Stimulated activated CD4-positive, alpha-beta T cell treated with anti-CD3 and anti-CD28 coated beads, Interleukin-12 subunit alpha, Interleukin-12 subunit beta, amount 100 ng/mL, for 24 hours (primary cell): ENCODE data around the gene ELMOD1.

Source experiments
- DNase-seq, 2 experiments: peaks; one replicate each; pipeline ENCODE4 v3.0.0-alpha.2; 2020; ENCODE audit warnings: low read depth in 2 of 2

The ELMOD1 gene

GRCh38 chr11:107683807-107684206 is 92.9 kb downstream of the ELMOD1 start:
- DNase-seq = no peak

- DNase-seq = no peak
Observed at GRCh38 chr11:107688322-107688918, 97.5 kb downstream of the ELMOD1 start.

GRCh38 chr11:107689317-107690202 is 98.6 kb downstream of the ELMOD1 start:
- DNase-seq = peak; percentile 22 to 59

GRCh38 chr11:107691000-107691750 is 100.2 kb downstream of the ELMOD1 start:
- DNase-seq = no peak

- no peak for DNase-seq
Observed at GRCh38 chr11:107695446-107695845, 104.5 kb downstream of the ELMOD1 start.

GRCh38 chr11:107696140-107696539 is 105.2 kb downstream of the ELMOD1 start:
- DNase-seq = no peak

GRCh38 chr11:107697291-107697690 is 106.3 kb downstream of the ELMOD1 start:
- DNase-seq = no peak

GRCh38 chr11:107699371-107700285 is 108.7 kb downstream of the ELMOD1 start:
- DNase-seq = no peak

GRCh38 chr11:107702109-107702660 is 111.2 kb downstream of the ELMOD1 start:
- no peak for DNase-seq

- DNase-seq = no peak
Observed at GRCh38 chr11:107702723-107703122, 111.8 kb downstream of the ELMOD1 start.

- no peak for DNase-seq
Observed at GRCh38 chr11:107704451-107704850, 113.5 kb downstream of the ELMOD1 start.

GRCh38 chr11:107705027-107705426 is 114.1 kb downstream of the ELMOD1 start:
- no peak for DNase-seq

GRCh38 chr11:107706531-107706930 is 115.6 kb downstream of the ELMOD1 start:
- DNase-seq = no peak

GRCh38 chr11:107707215-107707671 is 116.3 kb downstream of the ELMOD1 start:
- DNase-seq = no peak

- no peak for DNase-seq
Observed at GRCh38 chr11:107707807-107708206, 116.9 kb downstream of the ELMOD1 start.

- DNase-seq = no peak
Observed at GRCh38 chr11:107708792-107709191, 117.8 kb downstream of the ELMOD1 start.

GRCh38 chr11:107710301-107710700 is 119.4 kb downstream of the ELMOD1 start:
- no peak for DNase-seq

GRCh38 chr11:107711861-107712755 is 121.2 kb downstream of the ELMOD1 start, which contains the start of gene SLN:
Gene SLN, minus strand, starts transcription at chr11:107712056.
- DNase-seq = no peak

- DNase-seq = no peak
Observed at GRCh38 chr11:107713009-107713408, 122.1 kb downstream of the ELMOD1 start.
